ENCODE measurements around the gene TMEM184B. TPM values are rescaled to one million over a fixed set of nuclear protein-coding genes. Genes with fewer than 3 reads are reported as not detected.
A peak's percentile ranks its signal among the peaks of the same experiment; 100 is the strongest.

The TMEM184B gene
- total and polyA plus RNA-seq, 2 experiments from 2014 or later: 42.2 to 95.1 TPM

DNA sequence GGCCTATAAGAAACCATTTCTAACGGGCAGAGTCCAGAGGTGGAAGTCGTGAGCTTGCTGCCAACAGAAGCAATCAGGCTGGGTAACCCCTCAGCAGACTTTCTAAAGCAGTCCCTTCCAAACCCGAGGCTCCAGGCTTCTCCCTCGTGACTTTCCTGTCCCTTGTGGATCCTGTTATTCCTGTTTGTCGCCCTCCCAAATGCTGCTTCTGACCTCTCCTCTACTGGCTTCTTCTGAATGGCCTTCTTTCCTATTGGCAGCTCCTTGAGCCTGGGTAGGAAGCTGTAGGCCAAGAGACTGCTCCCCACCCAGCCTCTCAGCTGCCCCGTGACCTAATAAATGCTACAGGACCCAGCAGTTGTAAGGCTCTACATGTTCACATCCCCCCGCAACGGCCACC is 36.0 kb downstream of the TMEM184B start:
- Histone ChIP-seq H3F3A (replicated peaks; ENCODE audit: low read depth) (no peaks in the 10 kb centered on the region), H3K36me3 (ENCODE audit: insufficient read depth) (peaks cover 5% of the 10 kb centered on the region; the same call in 1 of the 2 replicates), H3K4me3 (no peak overlapping the region), H2AFZ (no peak overlapping the region), H3K4me2 (no peak overlapping the region), H3K27ac (ENCODE audit: low read depth) (no peak overlapping the region), H4K20me1 (replicated peaks; ENCODE audit: insufficient read depth) (peaks cover 8% of the 10 kb centered on the region), H3K4me1 (ENCODE audit: insufficient read depth) (0 out of 2 replicates have a peak, but pooled peaks cover under 1% of the 10 kb centered on the region), H3K27me3 (ENCODE audit: insufficient read depth) (no peaks in the 10 kb centered on the region), H3K9me2 (ENCODE audit: insufficient read depth) (no peaks in the 10 kb centered on the region), H3K79me2 (replicated peaks; ENCODE audit: insufficient read depth) (no peaks in the 10 kb centered on the region)
- no peak for ATAC-seq
- peaks cover 28% of the 10 kb centered on the region for H3K4me1 Mint-ChIP-seq
- H3K27me3 Mint-ChIP-seq (ENCODE audit: insufficient read depth, low read depth, poor library complexity): peaks cover 7% of the 10 kb centered on the region
- peak overlapping the region; percentile 29 for H3K27ac Mint-ChIP-seq
- no peak overlapping the region for H3K4me3 Mint-ChIP-seq
- H3K36me3 Mint-ChIP-seq (ENCODE audit: low read depth): peaks cover 23% of the 10 kb centered on the region
- TF ChIP-seq ZNF114 (CRISPR knock-in tag; IDR thresholded peaks at IDR 0.05) (no peak), NANOG (IDR thresholded peaks at IDR 0.05; ENCODE audit: borderline replicate concordance) (no peak), CREB1 (CRISPR knock-in tag; IDR thresholded peaks at IDR 0.05; ENCODE audit: low read depth) (no peak), EZH2 (IDR thresholded peaks at IDR 0.05; ENCODE audit: low read depth, unreplicated experiment) (no peak)
- TF ChIP-seq, protein P1, sequence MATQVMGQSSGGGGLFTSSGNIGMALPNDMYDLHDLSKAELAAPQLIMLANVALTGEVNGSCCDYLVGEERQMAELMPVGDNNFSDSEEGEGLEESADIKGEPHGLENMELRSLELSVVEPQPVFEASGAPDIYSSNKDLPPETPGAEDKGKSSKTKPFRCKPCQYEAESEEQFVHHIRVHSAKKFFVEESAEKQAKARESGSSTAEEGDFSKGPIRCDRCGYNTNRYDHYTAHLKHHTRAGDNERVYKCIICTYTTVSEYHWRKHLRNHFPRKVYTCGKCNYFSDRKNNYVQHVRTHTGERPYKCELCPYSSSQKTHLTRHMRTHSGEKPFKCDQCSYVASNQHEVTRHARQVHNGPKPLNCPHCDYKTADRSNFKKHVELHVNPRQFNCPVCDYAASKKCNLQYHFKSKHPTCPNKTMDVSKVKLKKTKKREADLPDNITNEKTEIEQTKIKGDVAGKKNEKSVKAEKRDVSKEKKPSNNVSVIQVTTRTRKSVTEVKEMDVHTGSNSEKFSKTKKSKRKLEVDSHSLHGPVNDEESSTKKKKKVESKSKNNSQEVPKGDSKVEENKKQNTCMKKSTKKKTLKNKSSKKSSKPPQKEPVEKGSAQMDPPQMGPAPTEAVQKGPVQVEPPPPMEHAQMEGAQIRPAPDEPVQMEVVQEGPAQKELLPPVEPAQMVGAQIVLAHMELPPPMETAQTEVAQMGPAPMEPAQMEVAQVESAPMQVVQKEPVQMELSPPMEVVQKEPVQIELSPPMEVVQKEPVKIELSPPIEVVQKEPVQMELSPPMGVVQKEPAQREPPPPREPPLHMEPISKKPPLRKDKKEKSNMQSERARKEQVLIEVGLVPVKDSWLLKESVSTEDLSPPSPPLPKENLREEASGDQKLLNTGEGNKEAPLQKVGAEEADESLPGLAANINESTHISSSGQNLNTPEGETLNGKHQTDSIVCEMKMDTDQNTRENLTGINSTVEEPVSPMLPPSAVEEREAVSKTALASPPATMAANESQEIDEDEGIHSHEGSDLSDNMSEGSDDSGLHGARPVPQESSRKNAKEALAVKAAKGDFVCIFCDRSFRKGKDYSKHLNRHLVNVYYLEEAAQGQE (IDR thresholded peaks at IDR 0.05; ENCODE audit: unreplicated experiment): no peak
- TF ChIP-seq, protein P2, sequence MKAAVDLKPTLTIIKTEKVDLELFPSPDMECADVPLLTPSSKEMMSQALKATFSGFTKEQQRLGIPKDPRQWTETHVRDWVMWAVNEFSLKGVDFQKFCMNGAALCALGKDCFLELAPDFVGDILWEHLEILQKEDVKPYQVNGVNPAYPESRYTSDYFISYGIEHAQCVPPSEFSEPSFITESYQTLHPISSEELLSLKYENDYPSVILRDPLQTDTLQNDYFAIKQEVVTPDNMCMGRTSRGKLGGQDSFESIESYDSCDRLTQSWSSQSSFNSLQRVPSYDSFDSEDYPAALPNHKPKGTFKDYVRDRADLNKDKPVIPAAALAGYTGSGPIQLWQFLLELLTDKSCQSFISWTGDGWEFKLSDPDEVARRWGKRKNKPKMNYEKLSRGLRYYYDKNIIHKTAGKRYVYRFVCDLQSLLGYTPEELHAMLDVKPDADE (IDR thresholded peaks at IDR 0.05): no peak
- TF ChIP-seq, protein P3, sequence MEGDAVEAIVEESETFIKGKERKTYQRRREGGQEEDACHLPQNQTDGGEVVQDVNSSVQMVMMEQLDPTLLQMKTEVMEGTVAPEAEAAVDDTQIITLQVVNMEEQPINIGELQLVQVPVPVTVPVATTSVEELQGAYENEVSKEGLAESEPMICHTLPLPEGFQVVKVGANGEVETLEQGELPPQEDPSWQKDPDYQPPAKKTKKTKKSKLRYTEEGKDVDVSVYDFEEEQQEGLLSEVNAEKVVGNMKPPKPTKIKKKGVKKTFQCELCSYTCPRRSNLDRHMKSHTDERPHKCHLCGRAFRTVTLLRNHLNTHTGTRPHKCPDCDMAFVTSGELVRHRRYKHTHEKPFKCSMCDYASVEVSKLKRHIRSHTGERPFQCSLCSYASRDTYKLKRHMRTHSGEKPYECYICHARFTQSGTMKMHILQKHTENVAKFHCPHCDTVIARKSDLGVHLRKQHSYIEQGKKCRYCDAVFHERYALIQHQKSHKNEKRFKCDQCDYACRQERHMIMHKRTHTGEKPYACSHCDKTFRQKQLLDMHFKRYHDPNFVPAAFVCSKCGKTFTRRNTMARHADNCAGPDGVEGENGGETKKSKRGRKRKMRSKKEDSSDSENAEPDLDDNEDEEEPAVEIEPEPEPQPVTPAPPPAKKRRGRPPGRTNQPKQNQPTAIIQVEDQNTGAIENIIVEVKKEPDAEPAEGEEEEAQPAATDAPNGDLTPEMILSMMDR (conservative IDR thresholded peaks at IDR 0.05; ENCODE audit: low read depth in 2 of 2): no peak
- H3K9me3 Mint-ChIP-seq: no peaks in the 10 kb centered on the region
- no peak for DNase-seq (ENCODE audit: low spot score)

DNA sequence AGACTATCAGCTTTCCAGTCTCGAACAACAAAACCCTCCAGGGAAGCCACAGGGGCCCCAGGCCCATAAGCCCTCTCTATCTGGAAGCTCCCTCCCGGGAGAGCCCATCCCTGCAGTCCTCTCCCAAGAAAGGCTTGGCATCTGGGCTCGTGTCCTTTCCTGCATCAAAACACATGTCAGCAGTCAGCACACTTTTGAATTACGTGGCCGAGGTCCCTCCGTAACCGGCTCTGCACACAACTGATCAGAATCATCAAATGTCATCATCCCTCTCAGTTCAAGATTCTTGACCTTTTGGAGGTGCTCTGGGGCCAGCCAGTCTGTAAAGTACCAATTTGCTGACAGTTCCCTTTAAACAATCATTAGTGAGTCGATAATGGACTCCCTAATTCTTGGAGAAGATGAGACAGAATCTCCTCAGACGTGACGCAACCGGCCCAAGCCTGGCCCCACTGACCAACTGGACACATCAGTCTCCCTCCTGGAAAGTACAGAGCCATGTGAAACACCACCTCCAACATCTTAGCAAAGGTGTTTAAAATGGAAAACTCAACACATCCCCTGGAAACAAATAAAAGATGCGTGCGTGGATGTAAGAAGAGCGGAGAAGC is 37.5 kb downstream of the TMEM184B start:
- Histone ChIP-seq H3F3A (replicated peaks; ENCODE audit: low read depth) (no peaks in the 10 kb centered on the region), H3K4me2 (no peak overlapping the region), H3K36me3 (ENCODE audit: insufficient read depth) (peaks cover 5% of the 10 kb centered on the region; the same call in 1 of the 2 replicates), H3K4me1 (ENCODE audit: insufficient read depth) (no peaks in the 10 kb centered on the region), H3K27me3 (ENCODE audit: insufficient read depth) (no peaks in the 10 kb centered on the region), H3K79me2 (replicated peaks; ENCODE audit: insufficient read depth) (no peaks in the 10 kb centered on the region), H3K27ac (ENCODE audit: low read depth) (no peak overlapping the region), H2AFZ (no peak overlapping the region), H4K20me1 (replicated peaks; ENCODE audit: insufficient read depth) (peaks cover 13% of the 10 kb centered on the region), H3K4me3 (no peak overlapping the region), H3K9me2 (ENCODE audit: insufficient read depth) (no peaks in the 10 kb centered on the region)
- Mint-ChIP-seq H3K9me3 (no peaks in the 10 kb centered on the region; the same call in 2 of the 3 replicates), H3K36me3 (ENCODE audit: low read depth) (peaks cover 33% of the 10 kb centered on the region), H3K4me3 (no peak overlapping the region), H3K27ac (no peak overlapping the region), H3K27me3 (ENCODE audit: insufficient read depth, low read depth, poor library complexity) (peaks cover 7% of the 10 kb centered on the region), H3K4me1 (peaks cover 18% of the 10 kb centered on the region)
- DNase-seq (ENCODE audit: low spot score) (no peak), ATAC-seq (no peak)
- TF ChIP-seq, protein P4, sequence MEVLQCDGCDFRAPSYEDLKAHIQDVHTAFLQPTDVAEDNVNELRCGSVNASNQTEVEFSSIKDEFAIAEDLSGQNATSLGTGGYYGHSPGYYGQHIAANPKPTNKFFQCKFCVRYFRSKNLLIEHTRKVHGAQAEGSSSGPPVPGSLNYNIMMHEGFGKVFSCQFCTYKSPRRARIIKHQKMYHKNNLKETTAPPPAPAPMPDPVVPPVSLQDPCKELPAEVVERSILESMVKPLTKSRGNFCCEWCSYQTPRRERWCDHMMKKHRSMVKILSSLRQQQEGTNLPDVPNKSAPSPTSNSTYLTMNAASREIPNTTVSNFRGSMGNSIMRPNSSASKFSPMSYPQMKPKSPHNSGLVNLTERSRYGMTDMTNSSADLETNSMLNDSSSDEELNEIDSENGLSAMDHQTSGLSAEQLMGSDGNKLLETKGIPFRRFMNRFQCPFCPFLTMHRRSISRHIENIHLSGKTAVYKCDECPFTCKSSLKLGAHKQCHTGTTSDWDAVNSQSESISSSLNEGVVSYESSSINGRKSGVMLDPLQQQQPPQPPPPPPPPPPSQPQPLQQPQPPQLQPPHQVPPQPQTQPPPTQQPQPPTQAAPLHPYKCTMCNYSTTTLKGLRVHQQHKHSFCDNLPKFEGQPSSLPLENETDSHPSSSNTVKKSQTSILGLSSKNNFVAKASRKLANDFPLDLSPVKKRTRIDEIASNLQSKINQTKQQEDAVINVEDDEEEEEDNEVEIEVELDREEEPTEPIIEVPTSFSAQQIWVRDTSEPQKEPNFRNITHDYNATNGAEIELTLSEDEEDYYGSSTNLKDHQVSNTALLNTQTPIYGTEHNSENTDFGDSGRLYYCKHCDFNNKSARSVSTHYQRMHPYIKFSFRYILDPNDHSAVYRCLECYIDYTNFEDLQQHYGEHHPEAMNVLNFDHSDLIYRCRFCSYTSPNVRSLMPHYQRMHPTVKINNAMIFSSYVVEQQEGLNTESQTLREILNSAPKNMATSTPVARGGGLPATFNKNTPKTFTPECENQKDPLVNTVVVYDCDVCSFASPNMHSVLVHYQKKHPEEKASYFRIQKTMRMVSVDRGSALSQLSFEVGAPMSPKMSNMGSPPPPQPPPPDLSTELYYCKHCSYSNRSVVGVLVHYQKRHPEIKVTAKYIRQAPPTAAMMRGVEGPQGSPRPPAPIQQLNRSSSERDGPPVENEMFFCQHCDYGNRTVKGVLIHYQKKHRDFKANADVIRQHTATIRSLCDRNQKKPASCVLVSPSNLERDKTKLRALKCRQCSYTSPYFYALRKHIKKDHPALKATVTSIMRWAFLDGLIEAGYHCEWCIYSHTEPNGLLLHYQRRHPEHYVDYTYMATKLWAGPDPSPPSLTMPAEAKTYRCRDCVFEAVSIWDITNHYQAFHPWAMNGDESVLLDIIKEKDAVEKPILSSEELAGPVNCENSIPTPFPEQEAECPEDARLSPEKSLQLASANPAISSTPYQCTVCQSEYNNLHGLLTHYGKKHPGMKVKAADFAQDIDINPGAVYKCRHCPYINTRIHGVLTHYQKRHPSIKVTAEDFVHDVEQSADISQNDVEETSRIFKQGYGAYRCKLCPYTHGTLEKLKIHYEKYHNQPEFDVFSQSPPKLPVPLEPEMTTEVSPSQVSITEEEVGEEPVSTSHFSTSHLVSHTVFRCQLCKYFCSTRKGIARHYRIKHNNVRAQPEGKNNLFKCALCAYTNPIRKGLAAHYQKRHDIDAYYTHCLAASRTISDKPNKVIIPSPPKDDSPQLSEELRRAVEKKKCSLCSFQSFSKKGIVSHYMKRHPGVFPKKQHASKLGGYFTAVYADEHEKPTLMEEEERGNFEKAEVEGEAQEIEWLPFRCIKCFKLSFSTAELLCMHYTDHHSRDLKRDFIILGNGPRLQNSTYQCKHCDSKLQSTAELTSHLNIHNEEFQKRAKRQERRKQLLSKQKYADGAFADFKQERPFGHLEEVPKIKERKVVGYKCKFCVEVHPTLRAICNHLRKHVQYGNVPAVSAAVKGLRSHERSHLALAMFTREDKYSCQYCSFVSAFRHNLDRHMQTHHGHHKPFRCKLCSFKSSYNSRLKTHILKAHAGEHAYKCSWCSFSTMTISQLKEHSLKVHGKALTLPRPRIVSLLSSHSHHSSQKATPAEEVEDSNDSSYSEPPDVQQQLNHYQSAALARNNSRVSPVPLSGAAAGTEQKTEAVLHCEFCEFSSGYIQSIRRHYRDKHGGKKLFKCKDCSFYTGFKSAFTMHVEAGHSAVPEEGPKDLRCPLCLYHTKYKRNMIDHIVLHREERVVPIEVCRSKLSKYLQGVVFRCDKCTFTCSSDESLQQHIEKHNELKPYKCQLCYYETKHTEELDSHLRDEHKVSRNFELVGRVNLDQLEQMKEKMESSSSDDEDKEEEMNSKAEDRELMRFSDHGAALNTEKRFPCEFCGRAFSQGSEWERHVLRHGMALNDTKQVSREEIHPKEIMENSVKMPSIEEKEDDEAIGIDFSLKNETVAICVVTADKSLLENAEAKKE (CRISPR knock-in tag; IDR thresholded peaks at IDR 0.05): no peak

Measured in GM23338 (cell line).